Iris pigment epithelial cell (primary cell): ENCODE data around the gene SPOCK1.

Experiments used
- DNase-seq: peaks from one replicate; pipeline ENCODE4 v3.0.0-alpha.2; 2011; ENCODE audit warnings: low read depth

The SPOCK1 gene

DNA sequence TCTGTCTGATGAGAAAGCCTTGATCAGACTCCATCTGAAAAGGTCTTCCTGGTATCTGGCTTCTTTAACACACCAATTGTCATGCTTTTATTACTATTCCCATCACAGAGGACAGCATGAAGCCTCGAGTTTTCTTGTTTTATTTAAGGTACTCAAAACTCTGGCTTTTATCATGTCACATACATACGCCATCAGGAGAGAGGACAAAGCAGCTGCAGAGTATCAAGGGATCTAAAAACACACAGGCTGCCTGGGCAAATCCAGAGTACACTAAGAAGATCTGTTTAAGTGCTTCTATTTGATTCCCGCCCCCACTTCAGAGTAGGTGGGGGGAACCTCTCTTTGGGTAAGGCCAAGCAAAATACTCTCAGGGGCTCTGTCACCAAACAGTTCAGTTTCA lies 277.2 kb downstream of the SPOCK1 start:
- no peak for DNase-seq

DNA sequence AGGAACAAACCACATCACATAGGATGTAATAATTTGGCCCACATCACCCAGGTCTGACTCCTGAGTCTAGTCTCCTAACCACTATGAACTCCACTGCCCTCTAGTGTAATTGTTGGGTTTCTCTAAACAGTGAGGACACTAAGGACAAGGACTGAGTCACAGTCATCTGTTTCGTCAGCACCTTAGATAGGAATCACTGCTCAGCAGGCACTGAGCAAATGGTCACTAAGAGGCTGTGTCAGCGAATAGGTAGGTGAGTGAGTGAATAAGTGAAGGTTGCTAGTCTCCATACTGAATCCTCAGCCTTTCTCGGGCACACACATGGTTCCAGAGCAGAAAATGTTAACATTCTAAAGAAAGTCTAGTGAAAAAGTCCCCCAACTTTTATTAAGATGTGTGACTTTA lies 278.6 kb downstream of the SPOCK1 start:
- peak; percentile 49 for DNase-seq

DNA sequence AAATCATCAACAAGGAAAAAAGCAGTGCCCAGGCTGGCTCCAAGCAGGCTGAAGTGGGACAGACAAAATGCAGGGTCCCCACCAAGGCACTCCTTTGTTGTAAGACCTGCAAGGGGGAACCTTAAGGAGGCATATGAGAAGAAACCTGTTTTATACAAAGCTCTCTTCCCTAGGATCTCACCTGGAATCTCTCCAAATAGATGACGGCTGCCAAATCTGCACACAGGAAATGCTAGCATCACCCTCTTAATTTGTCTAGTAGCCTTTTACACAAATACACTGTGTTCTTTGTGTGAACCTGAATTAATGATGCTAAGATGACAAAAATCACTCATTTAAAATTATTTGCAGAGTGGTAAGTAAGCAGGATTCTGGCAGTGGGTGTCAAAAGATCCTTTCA lies 280.2 kb downstream of the SPOCK1 start:
- no peak for DNase-seq

DNA sequence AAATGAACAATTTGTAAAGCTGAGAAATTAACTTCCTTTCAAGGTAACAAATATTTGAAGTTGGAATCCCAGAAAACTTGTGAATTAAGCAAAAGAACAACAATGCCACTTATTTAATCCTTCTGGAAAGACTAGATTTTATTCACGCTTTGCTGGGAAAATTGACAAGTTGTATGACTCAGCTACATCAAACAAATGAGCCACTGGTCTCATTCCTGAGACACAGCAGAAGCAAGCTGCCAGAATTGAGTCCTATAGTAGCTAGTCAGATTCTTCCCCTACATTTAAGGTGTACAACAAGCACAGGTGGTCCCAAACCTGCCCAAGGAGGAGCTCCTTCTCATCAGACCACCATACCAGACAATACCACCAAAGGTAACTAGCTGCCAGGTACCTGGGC lies 280.7 kb downstream of the SPOCK1 start:
- DNase-seq = peak; percentile 16

DNA sequence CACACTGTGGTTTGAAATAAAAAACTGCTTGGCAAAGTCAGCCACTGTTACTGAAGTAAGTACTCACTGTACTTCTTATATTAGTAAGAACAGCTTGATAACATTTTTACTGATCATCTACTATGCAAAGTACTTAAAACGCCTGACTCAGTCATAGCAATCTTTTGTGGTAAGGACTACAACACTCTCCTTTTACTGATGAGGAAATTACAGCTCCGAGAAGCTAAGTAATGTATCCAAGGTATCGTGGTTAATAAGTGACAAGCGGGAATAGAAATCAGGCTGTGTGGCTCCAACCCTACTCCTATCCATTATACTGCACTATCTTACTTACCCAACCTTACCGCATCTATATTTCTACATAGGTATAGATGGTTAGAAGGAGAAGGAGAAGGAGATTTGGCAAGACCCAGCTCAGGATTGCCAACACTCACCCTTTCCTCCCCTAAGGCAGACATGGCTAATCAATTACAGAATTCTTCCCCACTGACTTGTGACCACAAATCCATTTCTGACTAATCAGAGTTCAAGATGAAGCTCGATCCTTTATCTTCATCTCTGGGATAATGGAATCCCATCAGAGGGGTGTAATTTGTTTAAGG lies 281.4 kb downstream of the SPOCK1 start:
- no peak for DNase-seq

DNA sequence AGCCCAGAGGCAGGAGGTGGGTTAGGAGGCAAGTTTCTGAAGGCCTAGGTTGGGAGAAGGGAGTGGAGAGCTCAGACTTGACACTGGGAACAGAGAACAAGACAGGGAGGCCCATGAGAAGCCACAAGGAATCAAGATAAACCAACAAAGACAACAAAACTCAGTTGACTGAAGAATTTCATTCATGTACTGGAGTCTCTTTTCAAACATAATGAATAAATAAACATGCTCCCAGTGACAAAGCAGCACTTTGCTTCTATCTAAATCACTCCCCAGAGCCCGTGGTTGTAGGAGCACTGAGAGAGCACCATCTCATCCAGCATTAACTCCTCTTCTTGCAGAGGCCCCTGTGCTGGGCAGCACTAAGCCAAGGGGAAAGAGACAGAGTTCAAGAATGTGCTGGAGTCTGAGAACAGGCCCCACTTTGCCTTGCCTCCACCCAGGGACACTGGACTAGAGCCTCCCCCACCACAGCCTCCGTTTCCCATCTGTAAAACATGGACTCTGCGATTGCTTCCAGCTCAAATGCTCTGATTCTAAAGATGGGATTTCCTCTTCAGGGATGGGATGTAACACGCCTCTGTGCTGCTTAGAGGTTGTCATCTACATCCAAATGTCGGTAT lies 282.0 kb downstream of the SPOCK1 start:
- DNase-seq = no peak

DNA sequence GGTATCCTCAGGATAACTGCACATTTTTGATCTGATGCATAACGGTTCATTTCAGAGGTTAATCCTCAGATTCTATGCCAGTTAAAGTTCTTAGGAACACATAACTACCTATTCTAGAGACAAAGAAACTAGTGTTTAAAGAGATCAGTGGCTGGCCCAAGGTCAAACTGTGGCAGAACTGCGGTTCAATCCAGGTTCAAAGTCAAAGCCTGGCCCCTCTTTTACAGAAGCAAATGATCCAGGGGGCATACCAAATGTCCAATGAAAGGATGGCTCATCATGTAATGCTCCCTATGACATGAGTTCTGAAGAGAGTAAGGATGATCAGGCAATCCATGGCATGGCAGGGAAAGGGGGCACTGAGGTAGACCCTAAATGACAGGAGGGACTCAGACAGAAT lies 283.3 kb downstream of the SPOCK1 start:
- DNase-seq = no peak

DNA sequence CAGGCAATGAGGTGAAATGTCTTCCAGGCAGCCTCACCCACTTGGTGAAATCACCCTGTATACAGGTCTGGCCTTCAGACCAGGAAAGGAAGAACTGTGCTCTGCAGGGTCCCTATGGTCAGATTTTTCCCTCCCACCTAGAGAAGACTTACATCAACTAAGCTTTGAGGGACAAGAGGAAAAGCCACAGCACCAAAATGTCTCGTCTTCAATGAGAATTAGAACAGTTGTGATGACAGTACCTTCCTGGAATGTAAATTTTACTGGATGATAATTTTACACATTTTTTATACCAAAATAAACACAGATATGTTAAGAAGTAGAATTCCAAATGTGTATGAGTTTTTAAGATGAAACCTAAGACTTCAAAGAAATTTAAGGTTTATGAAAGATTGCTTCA lies 283.9 kb downstream of the SPOCK1 start:
- DNase-seq = no peak

DNA sequence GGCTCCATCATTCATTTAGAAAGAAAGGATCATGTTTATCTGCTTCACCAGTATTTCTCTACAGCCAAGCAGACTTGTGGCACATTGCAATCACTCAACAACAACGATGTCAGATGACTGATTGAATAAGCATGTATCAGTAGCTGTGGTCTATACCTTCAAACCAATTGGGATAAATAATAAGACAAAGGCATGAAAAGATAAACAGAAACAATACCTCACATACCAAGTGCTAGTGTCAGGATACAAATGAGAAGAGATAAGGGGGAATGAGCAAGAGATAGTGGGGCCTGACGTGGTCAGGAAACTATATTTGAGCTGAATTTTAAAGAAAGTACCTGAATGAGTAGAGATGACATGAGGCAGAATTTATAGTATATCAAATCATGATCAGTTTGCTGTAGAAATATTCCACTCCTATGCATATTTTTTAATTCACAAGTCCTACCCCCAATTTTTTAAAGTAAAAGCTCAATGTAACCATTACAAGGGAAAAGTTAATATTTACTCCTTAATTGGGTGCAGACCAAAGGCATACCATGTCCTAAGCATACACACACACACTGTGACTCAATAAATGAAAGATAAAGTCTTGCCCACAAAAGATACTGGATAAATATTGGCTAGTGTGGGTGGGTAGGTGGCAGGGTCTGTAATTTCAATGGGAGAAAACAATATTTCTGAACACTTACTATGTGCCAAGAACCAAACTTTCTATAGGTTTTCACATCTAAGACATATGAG lies 284.5 kb downstream of the SPOCK1 start:
- no peak for DNase-seq

DNA sequence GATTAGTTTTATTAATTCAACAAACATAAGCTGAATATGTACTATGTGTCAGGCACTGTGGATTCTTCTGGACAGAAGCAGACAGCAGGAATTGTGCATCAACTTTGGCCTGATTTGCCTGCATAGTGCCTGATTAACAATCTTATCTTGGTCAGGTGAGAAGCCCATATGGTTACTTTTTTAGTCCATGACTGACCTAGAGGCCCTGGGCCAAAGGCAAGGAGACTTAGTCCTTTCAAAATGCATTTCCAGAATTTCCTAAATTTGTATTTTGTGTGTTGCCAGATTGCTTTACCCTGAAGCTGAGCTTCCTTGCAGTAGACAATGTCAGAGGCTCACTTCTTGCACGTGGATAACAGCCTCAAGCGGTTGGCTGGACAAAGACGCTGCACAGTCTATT lies 286.7 kb downstream of the SPOCK1 start:
- no peak for DNase-seq

DNA sequence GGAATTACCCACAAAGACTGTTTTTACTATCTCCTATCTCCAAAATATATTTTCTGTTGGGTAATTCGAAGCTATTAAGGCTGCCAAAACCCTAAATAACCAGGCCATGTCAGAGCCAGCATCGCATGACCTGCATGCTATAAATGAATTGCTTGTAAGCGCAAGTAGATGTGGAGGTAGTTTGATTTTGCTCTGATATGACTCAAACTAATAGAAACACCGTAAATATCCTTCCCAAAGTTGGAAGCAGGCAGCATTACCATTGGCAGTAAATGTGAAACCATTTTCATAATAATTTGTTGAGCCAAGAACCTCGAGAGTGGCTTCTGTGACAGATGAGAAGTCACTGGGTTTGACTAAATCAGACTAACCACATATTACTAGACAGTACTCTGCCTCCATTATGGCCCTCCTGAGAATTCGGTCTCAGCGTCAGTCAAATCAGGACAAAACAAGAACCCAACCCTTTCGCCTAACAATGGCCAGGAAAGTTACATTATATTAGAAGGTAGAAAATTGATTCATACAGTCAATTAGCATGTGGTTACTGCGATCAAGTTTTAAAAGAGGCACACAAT lies 289.8 kb downstream of the SPOCK1 start:
- no peak for DNase-seq

DNA sequence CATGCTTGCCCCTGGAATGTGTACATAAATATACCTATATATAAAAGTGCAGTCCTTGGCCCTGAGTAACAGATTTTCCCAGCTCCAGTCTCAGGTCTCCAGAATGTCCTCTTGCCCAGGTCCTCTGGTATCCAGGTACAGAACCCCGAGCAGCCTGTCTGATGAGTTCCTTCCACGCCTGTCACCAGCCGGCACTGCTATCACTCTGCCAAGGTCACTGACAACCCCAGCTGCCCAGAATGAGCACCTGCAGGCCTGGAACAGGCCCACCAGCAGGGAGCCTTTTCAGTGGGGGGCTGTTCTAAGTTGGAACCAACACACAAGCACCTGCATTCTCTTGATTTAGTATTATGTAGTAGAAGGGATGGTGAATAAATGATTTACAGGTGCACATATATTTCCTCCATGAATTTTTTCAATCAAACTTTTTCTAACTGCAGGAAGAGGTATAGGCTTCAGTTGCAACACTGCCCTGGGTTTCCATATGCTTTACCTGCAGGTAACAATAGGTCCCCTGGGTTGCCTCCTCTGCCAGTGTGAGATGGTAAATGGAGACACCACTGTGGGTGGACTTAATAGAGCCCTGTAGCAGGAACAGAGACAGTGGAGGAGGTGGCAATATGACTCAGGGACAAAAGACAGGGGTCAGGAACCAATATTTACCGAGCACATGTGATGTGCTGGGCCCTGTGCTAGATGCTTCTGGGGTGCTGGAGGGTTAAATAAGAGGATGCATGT lies 291.9 kb downstream of the SPOCK1 start:
- no peak for DNase-seq

DNA sequence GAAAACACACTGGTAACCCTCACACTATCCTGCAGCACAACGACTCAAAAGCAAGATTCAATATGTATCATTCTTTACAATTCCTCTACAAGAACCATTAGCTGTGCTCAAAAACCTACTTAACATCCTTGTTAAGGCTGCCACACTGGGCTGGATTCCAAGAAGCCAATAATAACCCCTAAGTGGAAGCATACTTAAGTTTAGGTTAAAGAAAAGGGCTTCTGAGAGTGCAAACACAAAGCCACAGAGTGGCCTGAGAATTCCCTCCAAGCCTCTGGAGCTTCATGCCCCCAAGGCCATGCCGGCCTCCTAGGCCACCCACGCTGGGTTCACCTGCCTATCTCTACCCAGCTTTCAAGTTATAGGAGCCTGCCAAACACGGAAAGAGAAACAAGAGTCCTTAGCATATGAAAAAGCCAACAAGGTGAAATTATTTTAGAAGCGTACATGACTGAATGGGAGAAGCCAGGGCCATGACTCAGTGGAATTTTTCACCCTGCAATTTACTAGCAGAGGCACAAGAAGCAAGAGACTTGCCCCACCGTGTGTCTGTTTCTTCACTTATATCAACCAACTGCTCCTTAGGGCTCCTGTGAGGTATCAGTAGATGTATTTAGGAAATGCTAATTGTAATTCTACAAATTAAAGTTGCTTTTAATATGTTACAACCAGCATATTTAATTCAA lies 293.0 kb downstream of the SPOCK1 start:
- peak; percentile 16 for DNase-seq

DNA sequence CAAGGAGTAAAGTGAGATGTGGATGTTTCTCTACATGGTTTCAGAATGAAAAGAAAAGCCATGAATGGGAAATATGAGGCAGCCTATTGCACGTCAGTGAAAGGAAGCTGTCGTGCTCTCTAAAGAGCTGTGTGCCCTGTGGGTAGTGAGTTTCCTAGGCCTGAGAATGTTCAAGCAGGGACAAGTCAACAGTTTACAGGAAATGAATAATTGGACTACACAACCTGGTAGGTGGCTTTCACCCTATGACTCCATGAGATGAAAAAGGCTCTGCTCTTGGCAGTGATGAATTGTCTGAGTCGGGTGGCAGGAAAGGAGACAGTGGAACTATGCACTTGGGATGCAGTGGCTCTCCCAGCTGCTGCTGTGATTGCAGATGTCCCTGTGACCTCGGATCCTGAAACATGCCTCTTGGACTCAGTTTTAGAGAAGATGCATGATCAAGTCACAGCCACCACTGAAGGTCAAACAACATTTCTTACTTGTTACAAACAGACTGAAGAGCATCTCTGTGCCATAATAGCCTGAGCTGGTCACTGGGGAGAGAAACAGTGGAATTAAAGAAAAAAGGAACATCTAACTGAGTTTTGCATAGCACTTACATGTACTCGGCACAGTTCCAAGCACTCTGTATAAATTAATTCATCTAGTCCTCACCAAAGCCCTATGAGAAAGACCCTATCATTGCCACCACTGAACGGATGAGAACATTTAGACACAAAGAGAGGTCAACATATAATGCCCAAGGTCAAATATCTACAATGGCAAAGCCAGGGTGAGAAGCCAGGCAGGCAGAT lies 293.7 kb downstream of the SPOCK1 start:
- no peak for DNase-seq

DNA sequence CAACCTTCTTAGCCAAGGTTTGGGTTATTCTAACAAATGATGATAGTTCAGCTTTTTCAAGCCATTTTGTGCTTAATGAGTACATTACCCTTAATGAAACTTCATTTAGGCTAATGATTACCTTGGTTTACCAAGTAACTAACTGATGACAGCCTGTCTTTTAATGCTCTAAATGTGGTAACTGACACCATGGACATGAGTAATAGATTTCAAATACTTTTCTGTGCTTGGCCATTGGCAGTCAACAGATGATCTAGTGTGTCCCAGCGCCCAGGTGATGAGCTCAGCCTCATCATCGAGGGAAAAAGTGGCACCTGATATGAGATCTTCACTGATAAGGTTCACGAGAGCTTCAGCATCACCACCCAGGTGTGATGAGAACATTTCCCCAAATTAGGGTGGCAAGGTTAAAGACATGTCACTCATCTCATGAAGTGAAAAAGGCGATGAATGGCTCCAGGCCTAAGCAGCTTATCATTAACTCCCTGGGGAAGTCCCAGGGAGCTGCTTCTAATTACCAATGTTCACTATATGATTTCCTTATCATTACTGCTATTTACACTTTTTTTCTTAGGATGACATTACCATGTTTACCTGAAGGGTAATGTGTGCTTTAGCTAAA lies 296.0 kb downstream of the SPOCK1 start:
- no peak for DNase-seq

DNA sequence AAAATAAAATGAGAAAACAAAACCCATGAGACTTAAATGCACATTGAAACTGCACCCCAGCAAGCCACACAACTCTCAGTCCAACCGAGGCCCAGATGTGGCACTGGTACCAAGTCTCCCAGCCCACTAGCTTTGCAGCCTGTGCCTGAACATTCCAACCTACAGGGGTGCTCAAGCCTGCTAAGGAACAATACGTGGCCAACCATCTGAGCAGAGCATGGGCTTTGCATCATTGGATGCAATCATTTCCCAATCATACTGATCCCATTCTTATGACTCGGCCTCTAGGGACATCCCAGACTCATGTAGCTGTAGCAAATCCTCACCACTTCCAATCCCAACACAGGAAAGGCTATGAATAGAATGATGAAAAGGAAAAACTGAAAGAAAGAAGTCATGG lies 297.2 kb downstream of the SPOCK1 start:
- no peak for DNase-seq

DNA sequence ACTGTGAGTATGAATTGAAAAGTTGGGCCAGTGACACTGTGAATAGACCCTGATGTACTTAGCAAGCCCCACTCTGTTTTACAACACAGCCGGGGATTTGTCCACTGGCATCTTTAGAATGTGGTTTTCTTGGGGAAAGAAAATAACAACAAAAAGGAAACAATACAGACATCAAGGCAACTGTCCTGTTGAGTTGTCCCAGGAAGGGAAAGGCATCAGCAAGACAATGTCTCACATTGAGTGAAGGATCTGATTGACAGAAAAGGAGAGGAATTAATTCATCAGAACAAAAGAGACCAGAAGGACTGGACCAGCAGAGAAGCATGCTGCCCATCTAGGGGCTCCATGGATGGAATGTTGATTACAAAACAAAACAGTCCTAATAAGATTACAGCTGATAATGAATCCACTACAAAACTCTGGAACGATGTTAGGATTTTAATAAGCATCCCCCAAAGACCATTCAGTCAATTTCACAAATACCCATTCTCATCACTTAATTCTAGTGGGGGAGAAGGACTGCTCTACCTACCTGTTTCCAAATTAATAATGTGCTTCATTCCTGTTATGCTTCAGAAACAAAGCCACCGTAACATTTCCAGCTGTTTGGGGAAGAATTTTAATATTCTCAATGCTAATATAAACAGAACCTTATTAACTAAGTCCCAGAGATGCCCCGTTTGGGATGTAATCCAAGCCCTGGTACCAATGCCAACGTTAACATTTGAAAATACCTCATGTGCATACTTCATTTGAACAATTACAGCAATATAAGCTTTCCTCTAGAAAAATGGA lies 298.0 kb downstream of the SPOCK1 start:
- no peak for DNase-seq

DNA sequence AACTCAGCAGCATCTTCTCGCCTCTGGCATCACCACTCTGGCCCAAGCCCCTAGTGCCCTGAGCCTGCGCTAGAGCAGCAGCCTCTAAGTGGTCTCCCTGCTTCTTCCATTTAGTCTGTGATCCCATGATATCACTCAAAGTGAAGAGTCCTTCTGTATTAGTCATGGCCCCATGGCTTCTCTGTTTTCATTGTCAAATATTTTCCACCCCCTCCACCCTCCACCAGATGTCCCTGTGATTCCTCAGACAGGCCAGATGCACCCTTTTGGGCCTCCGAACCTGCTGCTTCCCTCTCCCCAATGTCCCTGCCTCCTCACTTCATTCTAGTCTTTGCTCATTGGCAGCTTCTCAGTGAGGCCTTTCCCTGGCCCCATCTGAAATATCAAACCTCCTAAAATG lies 299.2 kb downstream of the SPOCK1 start:
- DNase-seq = no peak

DNA sequence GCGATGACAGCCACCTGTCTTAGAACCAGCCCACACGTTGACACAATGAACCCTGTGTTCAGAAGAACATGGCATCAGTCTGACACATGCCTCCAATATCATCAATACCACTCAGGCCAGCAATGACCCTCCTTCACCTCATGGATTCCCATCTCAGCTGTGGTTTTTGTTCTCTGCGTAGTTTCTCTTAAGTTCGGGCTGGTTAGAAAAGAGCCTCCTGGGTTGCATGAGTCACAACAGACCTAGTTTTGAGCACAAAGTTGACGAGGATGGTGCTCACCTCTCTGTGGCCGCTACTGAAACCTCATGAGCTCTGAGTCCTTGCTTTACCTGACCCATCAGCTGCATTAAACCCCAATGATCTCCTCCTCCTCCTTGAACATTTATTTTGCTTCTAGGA lies 299.9 kb downstream of the SPOCK1 start:
- DNase-seq = peak; percentile 14

DNA sequence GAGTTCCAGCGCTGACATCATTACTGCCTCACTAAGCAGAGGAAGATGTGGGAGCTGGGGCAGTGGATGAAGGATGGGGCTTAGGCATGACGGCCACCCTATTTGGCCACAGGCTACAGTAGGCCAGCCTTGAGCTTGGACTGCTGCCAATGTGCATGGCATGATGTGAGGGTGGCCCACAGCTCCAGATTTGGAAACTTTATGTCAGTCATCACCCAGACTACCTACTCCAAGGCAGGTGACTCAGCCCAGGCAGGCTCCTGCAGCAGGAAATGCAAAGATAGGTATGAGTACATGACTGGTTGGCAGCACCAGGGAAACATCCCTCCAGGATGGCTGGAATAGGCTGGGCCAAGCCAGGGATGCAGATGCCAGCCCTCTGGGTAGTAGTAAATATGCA lies 303.6 kb downstream of the SPOCK1 start:
- DNase-seq = no peak
